Neural cell (in vitro differentiated cells): ENCODE measurements around the gene ARHGEF17.

ENCODE experiments used
- POLR2AphosphoS5 ChIP-seq: IDR thresholded peaks from 2 replicates; pipeline ENCODE4 v1.6.1; 2012
- TF ChIP-seq, protein P1 (sequence below): fragments of 450-650 bp; IDR thresholded peaks from 2 replicates; pipeline ENCODE4 v1.5.1; 2014; ENCODE audit warnings: antibody characterized with exemption, mild to moderate bottlenecking, moderate library complexity; ENCODE audit not compliant: poor library complexity, severe bottlenecking

DNA sequence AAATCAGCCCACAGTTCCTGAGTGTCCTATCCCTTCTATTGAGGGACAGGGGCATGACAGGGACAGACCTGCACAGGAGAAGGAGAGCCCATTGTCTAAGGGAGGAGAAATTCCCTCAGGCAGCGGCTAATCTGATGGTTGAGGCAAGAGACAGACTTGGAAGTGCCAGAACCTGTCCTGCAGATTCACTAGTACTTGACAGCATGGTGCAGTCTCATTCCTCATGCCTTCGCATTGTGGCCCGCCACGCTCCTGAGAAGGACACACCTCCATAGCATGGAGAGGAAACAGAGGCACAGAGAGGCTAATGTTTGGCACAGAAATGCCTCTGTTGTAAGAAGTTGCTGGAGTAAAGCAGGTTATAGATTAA lies 32.7 kb upstream of the ARHGEF17 start:
- TF ChIP-seq, protein P1, sequence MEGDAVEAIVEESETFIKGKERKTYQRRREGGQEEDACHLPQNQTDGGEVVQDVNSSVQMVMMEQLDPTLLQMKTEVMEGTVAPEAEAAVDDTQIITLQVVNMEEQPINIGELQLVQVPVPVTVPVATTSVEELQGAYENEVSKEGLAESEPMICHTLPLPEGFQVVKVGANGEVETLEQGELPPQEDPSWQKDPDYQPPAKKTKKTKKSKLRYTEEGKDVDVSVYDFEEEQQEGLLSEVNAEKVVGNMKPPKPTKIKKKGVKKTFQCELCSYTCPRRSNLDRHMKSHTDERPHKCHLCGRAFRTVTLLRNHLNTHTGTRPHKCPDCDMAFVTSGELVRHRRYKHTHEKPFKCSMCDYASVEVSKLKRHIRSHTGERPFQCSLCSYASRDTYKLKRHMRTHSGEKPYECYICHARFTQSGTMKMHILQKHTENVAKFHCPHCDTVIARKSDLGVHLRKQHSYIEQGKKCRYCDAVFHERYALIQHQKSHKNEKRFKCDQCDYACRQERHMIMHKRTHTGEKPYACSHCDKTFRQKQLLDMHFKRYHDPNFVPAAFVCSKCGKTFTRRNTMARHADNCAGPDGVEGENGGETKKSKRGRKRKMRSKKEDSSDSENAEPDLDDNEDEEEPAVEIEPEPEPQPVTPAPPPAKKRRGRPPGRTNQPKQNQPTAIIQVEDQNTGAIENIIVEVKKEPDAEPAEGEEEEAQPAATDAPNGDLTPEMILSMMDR: no peak
- TF ChIP-seq POLR2AphosphoS5: no peak
